Measurements from ENCODE around the gene PPP1R12B. TPM values are rescaled to one million over a fixed set of nuclear protein-coding genes. Genes with fewer than 3 reads are reported as not detected.

PPP1R12B gene
- polyA plus RNA-seq, 3 donors, result 2.8 to 9.8 (median 8.1) TPM

DNA sequence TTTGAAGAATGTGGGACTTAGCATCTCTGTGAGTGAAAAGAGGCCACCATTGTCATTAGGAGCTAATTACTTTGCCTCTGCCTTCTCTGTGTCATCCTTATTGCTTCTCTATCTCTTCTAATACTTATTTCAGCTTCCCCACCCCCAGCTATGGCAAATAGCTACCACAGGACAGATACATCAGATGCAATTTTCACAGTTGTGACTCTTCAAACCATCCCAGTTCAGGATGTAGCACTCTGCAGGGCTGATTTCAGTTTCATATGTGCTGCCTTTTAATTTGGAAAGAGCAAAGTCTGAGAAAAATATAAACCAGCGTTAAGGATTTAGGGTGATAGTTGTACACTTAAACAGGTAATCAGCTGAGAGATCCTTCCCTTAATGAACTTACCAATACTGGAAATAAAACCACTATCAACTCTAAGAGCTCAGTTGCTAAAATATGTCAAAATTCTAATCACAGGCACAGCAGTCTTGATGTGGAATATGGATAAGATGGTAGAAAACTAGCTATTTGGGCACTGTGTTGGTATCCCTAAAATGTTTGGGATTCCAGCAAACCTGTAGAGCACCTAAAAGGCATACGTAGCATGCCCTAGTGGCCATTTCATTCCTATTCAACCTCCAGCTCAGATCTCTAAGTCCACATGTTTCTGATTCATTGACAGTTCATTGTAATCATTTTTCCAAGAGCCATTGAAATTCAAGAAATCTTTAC lies 213.4 kb downstream of the PPP1R12B start:
- no peak overlapping the region for H3K27ac ChIP-seq (ENCODE audit: low read depth, low read length)
- 83 to 95% (median 84%) methylated on average over 2 of the region's 2 CpGs for WGBS, 3 donors

DNA sequence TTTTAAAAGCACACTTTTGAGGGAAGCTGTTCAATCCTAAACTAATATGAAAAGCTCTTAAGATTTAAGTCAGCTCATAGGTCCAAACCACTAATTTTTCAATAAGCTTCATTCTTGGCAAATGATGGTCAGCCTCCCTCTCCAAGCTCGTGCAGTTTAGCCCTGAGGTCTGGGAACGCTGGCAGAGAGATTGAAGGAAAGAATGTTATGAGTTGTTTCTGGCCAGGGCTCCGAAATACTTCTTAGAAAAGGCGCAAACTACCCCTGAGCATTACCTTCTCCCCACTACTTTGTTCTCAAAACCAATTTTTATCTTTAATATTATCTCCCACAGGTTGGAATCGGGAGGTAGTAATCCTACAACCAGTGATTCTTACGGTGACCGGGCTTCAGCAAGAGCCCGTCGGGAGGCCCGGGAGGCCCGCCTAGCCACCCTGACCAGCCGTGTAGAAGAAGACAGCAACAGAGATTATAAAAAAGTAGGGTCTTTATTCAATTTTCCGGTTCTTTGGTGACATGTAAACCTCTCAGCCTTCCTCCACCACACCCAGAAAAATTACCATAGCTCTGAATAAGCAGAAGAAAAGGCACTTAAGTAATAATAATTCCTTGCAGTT lies 214.1 kb downstream of the PPP1R12B start:
- WGBS, 3 donors, result 79 to 89% (median 84%) methylated on average over 13 of the region's 13 CpGs
- no peak overlapping the region for H3K27ac ChIP-seq (ENCODE audit: low read depth, low read length)

- 90 to 94% (median 93%) methylated on average over 1 of the region's 1 CpG for WGBS, 3 donors
- H3K27ac ChIP-seq (ENCODE audit: low read depth, low read length), result no peak overlapping the region
These were observed 215.3 kb downstream of the PPP1R12B start for GRCh38 chr1:202563818-202564217.

DNA sequence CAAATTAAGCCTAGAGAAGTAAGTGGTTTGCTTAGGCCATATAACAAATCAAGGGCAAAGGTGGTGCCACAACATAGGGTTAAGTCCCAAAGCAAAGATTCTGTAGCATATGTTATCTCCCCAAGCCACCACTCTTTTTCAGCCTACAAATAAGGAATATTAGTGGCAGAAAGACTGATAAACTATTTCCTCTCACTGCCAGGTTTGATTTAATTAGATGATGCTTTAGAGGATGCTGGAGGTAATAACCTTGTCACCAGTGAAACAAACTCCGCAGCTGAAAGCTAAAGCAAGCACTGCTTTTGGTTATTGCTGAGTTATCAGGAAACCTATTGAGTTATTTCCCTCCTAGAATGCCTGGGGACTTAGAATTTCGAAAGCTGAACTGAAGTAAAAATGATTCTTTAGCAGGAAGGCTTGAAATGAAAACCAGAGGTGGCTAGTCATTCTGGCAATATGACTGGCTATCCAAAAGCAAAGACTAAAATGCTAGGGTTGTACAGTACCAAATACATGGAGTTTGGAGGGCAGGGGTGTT lies 216.5 kb downstream of the PPP1R12B start:
- WGBS, 3 donors, result 74 to 90% (median 85%) methylated on average over 2 of the region's 2 CpGs
- no peak overlapping the region for H3K27ac ChIP-seq (ENCODE audit: low read depth, low read length)

GRCh38 chr1:202565890-202566602 lies 217.5 kb downstream of the PPP1R12B start:
- H3K27ac ChIP-seq (ENCODE audit: low read depth, low read length), result no peak overlapping the region
- WGBS, 3 donors, result 84 to 93% (median 90%) methylated on average over 2 of the region's 2 CpGs

DNA sequence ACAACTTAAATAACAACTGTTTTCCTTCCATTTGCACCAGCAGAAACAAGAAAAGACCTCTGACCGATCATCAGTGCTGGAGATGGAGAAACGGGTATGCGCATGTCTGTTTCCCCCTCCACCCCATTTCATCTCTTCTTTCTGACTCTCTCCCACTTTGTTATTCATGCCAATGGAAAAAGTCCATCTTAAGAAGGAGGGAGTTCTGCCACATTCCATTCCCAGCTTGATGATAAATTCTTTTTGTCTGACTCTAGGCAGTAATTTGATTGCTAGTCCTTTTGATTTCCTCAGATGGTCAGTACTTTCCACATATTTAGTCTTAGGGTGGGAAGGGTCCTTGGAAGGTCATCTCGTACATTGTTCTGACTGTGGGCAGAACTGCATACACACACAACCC lies 219.2 kb downstream of the PPP1R12B start:
- WGBS, 3 donors, result 74 to 90% (median 76%) methylated on average over 4 of the region's 4 CpGs
- no peak overlapping the region for H3K27ac ChIP-seq (ENCODE audit: low read depth, low read length)

GRCh38 chr1:202568410-202568809 lies 219.9 kb downstream of the PPP1R12B start:
- 62 to 85% (median 67%) methylated on average over 2 of the region's 2 CpGs for WGBS, 3 donors
- H3K27ac ChIP-seq (ENCODE audit: low read depth, low read length), result no peak overlapping the region

GRCh38 chr1:202568826-202569225 lies 220.3 kb downstream of the PPP1R12B start:
- 63 to 82% (median 75%) methylated on average over 4 of the region's 4 CpGs for WGBS, 3 donors
- H3K27ac ChIP-seq (ENCODE audit: low read depth, low read length), result no peak overlapping the region

DNA sequence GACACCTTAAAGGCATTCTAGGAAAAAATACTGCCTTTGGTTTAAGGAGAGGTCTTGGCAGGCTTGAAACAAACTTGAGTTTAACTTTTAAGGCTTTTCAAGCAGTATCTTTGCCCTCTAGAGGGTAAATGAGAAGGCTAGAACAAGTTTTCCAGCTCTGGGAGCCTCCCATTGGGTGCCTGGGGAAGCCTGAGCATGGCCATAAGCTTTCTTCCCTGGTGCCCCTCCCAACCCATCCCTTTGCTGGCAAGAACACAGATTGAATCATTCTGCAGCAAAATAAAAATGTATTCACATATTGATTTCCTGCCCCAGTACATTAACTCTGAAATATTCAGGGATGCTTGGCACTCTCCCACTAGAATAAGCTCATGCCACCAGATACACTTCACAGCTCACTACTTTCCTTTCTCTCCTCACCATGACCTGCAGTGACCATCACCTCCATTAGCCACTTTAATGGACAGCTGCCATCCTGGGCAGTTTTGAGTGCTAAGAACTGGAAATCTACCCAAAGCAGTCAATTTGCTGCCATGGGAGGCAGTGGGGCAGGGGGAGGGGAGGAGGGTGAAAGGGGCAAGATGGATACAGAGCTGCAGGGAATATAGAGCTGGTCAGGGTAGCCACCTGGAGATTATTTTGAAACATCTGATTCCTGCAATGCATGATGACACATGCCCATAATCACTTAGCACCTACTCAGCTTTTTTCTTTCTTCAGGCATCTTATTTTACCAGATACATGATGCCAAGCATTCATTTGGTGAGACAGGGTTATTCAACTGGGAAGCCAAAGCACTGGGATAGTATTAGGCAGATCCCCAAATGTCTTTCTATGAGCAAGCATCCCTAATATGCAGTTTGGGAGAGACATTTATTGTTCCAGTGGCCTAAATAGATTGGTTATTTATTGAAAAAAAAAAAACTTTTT lies 221.2 kb downstream of the PPP1R12B start:
- H3K27ac ChIP-seq (ENCODE audit: low read depth, low read length), result no peak overlapping the region

GRCh38 chr1:202571719-202572339 lies 223.3 kb downstream of the PPP1R12B start:
- no peak overlapping the region for H3K27ac ChIP-seq (ENCODE audit: low read depth, low read length)

DNA sequence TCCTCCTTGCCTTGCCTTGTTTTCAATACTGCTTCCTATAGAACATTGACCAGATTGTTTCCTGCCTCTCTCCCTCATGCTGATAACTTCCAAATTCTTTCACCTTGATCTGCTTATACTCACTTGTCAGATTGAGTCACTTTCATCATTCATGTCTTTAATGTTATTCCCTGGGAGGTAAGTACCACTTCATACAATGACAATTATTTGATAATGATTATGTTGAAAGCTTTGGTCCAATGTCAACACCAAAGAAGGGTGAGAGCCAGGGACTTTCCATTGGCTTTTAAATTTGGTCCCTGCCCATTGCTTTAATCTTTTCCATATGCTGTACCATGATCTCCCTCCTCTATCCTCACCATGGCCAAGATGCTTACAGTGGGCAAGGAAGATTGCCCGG lies 224.4 kb downstream of the PPP1R12B start:
- H3K27ac ChIP-seq (ENCODE audit: low read depth, low read length), result no peak overlapping the region
- 85 to 100% (median 100%) methylated on average over 1 of the region's 1 CpG for WGBS, 3 donors

More at GRCh38 chr1:202571719-202572339, 223.3 kb downstream of the PPP1R12B start:
- 66 to 68% (median 67%) methylated on average over 3 of the region's 3 CpGs for WGBS, 3 donors

GRCh38 chr1:202575918-202576653 lies 227.6 kb downstream of the PPP1R12B start:
- WGBS, 3 donors, result 53 to 72% (median 60%) methylated on average over 2 of the region's 2 CpGs

DNA sequence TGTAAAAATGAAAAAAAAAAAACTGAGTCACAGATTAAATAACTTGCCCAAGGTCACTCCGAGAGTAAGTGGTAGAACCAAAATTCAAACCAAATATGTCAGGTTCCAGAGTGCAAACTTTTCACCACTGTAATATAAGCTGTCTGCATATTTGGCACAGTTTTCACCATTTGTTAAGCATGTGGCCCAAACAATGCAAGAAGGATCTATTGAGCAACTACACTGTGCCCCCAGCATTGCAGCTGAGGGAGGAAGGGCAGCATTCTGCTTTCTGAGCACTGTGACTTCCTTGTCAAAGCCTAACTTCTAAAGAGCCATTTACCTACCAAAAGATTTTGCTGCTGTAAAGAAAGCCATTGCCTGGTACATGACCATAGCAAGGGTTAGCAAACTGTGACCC lies 228.3 kb downstream of the PPP1R12B start:
- 59 to 70% (median 67%) methylated on average over 1 of the region's 1 CpG for WGBS, 3 donors
- H3K27ac ChIP-seq (ENCODE audit: low read depth, low read length), result no peak overlapping the region

More at GRCh38 chr1:202575918-202576653, 227.6 kb downstream of the PPP1R12B start:
- H3K27ac ChIP-seq (ENCODE audit: low read depth, low read length), result no peak overlapping the region

DNA sequence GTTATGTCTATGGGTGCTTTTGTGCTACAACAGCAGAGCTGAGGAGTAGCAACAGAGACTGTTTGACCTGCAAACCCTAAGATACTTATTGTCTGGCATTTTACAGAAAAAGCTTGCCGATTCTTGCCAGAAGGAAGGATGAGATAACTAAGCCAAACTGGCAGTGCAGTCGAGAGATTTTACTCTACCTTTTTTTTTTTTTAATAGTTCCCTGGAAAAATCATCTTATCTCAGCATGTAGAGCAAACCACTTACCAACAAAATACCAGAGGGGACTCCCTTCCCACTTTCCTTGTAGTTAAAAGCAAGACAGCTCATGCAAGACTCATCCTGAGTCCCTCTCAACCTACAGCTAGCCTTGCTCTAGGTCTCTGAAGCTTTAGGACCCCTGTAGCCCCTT lies 228.9 kb downstream of the PPP1R12B start:
- WGBS, 3 donors, result 33 to 60% (median 43%) methylated on average over 2 of the region's 2 CpGs
- H3K27ac ChIP-seq (ENCODE audit: low read depth, low read length), result no peak overlapping the region

- no peak overlapping the region for H3K27ac ChIP-seq (ENCODE audit: low read depth, low read length)
- WGBS, 3 donors, result 61 to 81% (median 64%) methylated on average over 4 of the region's 4 CpGs
These were observed 229.6 kb downstream of the PPP1R12B start for GRCh38 chr1:202578001-202578504.

GRCh38 chr1:202578565-202578964 lies 230.1 kb downstream of the PPP1R12B start:
- H3K27ac ChIP-seq (ENCODE audit: low read depth, low read length), result no peak overlapping the region
- WGBS, 3 donors, result 65 to 86% (median 69%) methylated on average over 6 of the region's 6 CpGs

- 51 to 82% (median 55%) methylated on average over 2 of the region's 2 CpGs for WGBS, 3 donors
- no peak overlapping the region for H3K27ac ChIP-seq (ENCODE audit: low read depth, low read length)
These were observed 231.3 kb downstream of the PPP1R12B start for GRCh38 chr1:202579806-202580205.

Measured in adipose tissue (tissue), 3 donors.